Activated T-cell treated with anti-CD3 and anti-CD28 coated beads, Interleukin-2, amount 50 U/mL, for 4 hours (primary cell): ENCODE measurements around the gene CYP51A1. TPM values are rescaled to one million over a fixed set of nuclear protein-coding genes. Genes with fewer than 3 reads are reported as not detected.
"Not testable (repeated sequence)": the region's sequence is repeated elsewhere in the genome, so short reads cannot be mapped to it uniquely, and the experiment has no call there.

Experiments
- ATAC-seq, 2 donors: fragments of 200-7000 bp; cut with Tn5 transposase; one replicate each; pipeline ENCODE4 v1.10.0; 2021
- DNase-seq: peaks from one replicate; pipeline ENCODE4 v3.0.0-alpha.2; 2020
- H3K27me3 Mint-ChIP-seq: one replicate; pipeline ENCODE4 v1.8.0; 2021; ENCODE audit warnings: low read depth, mixed read lengths
- H3K36me3 Mint-ChIP-seq: one replicate; pipeline ENCODE4 v1.8.0; 2022; ENCODE audit warnings: mixed read lengths; ENCODE audit not compliant: insufficient read depth
- H3K4me1 Mint-ChIP-seq: one replicate; pipeline ENCODE4 v1.8.0; 2021; ENCODE audit warnings: low read depth, mixed read lengths
- H3K4me3 Mint-ChIP-seq: one replicate; pipeline ENCODE4 v1.8.0; 2021; ENCODE audit warnings: mild to moderate bottlenecking, moderate library complexity, mixed read lengths
- H3K9me3 Mint-ChIP-seq: one replicate; pipeline ENCODE4 v1.8.0; 2021; ENCODE audit warnings: mixed read lengths
- total RNA-seq, 3 donors: library from RNA; stranded (reverse); gene quantifications; one replicate each; pipeline ENCODE4 v1.2.1, GENCODE V29; 2021

The CYP51A1 gene
- 10 to 100 TPM; 42.2 to 44.8 (median 43.4) TPM for total RNA-seq

DNA sequence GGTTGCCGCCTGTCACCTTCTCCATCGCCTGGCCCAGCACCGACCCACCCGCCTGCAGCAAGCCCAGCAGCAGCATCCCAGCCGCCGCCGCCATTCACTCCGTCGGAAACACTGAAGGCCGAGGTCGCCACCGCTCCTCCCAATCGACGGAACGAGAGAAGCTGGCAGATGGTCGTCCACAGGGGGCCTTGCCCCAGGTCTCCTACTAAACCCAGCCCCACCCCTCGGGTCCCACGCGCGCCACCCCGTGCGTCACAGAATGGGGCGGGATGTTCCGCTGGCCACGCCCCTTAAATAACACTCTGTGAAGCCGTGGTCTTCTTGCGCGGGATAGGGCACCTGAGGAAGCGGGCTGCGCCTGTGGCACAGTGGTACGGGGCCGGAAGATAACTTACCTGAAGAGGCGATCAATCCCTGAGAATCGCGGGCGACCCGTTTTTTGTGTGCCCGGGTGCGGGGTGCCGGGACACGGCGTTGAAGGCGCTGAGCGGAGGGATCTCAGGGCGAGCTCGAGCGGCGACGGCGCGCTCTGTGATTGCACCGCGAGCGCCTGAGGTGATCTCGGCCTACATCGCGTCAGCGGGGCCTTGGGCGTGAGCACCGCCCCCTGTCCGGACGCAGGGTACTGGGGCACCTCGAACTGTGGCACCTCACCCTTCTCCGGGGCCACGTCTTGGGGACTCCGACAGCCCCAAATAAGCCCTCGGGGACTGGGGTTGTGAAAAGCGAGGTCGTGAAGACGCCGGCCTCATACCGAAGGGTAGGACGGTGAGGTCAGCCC lies at the start of gene CYP51A1:
Gene CYP51A1, minus strand, starts transcription at position 207 of the 781 bp plus-strand sequence. Its CDS starts 113 bp downstream, at position 94.
- Mint-ChIP-seq H3K4me3 (peak within 1 kb of the TSS; percentile 94), H3K27me3 (no peaks in the 10 kb centered on the region), H3K9me3 (no peaks in the 10 kb centered on the region), H3K36me3 (peaks cover 4% of the 10 kb centered on the region), H3K4me1 (peaks cover 20% of the 10 kb centered on the region)
- DNase-seq (peak; percentile 93), ATAC-seq (peak; percentile 90 to 91)

DNA sequence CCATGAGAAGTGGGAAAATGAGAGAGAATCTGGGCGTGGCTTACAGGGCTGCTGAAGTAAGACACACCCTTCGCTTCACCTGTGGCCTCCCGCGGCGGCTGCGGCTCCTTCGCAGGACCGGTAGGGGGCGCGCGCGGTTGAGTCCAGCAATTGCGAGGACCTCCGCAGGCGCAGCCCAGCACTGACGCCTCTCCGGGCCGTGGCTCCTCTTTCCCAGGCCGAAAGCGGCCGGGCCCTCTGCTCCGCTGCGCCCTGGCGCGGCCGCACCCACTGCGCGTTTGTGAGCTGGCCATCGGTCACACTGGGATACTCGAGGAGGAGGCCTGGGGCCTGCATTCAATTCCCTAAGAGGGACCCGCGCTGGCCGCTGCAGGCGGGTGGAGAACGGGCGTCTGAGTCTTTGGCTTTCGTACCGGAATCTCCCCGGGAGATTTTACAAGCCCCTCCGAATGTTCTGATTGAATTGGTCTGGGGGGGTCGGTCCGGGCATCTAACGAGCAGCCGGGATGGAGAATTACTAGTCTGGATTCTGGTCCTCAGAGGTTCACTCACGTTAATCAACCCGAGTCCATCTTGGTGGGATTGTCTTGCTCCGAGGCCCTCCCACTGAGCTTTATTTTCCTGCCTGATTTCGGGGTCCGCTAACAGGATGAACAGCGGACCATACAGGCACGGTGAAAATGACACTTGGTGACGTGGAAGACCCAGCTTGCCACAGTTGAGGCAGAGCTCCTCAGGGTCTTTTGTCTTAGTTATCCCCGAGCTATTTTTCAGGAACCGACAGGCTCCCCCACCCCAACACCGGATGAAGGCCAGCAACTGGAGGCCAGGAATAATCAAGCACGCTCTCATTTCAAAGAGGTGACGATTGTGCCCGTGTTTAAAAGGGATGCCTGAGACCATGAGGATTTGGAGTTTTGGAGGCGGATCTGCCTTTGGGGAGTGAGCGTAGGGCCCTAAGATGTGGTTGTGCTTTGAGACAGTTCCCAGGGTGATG lies 44.9 kb upstream of the CYP51A1 start, which contains the start of gene LRRD1:
Gene LRRD1, minus strand, starts transcription at position 215 of the 997 bp plus-strand sequence. CDS start 13,940 bp downstream, outside the sequence.
- Mint-ChIP-seq H3K9me3 (peaks cover 7% of the 10 kb centered on the region), H3K4me3 (peak within 1 kb of the TSS; percentile 75), H3K4me1 (peaks cover 7% of the 10 kb centered on the region), H3K36me3 (no peaks in the 10 kb centered on the region), H3K27me3 (peaks cover 16% of the 10 kb centered on the region)
- DNase-seq (peak; percentile 90), ATAC-seq (peak; percentile 99 to 100)

DNA sequence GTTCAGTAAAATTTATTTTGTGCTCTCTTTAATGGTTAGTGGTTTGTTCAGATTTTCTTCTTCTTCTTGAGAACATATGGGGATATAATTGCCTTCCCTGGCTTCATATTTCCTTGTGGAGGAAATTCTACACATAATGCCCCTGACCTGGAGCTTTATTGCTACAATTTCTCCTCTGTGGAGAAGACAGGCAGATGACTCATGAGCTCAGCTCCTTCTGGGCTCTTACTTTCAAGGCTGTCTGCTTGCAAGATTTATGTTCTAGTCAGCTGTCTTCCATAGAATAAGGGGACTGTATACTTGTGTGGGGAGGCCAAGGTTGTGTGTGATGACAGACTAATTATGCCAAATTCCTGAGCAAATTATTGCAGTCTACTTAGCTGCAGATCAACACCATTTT lies 43.1 kb upstream of the CYP51A1 start:
- H3K36me3 Mint-ChIP-seq = no peaks in the 10 kb centered on the region
- no peak overlapping the region for H3K4me3 Mint-ChIP-seq
- H3K4me1 Mint-ChIP-seq = peaks cover 7% of the 10 kb centered on the region
- ATAC-seq (no peak), DNase-seq (no peak)
- H3K9me3 Mint-ChIP-seq = peaks cover 4% of the 10 kb centered on the region
- H3K27me3 Mint-ChIP-seq = peaks cover 16% of the 10 kb centered on the region

- not testable (repeated sequence) for H3K9me3 Mint-ChIP-seq, ATAC-seq, DNase-seq, H3K4me1 Mint-ChIP-seq, H3K27me3 Mint-ChIP-seq, H3K4me3 Mint-ChIP-seq, H3K36me3 Mint-ChIP-seq
Observed at GRCh38 chr7:92169529-92169928, 35.3 kb upstream of the CYP51A1 start.

- H3K9me3 Mint-ChIP-seq = no peaks in the 10 kb centered on the region
- no peaks in the 10 kb centered on the region for H3K36me3 Mint-ChIP-seq
- peaks cover 17% of the 10 kb centered on the region for H3K27me3 Mint-ChIP-seq
- DNase-seq = no peak
- H3K4me1 Mint-ChIP-seq = no peaks in the 10 kb centered on the region
- H3K4me3 Mint-ChIP-seq = no peak overlapping the region
- no peak for ATAC-seq
Observed at GRCh38 chr7:92161271-92161670, 27.0 kb upstream of the CYP51A1 start.

DNA sequence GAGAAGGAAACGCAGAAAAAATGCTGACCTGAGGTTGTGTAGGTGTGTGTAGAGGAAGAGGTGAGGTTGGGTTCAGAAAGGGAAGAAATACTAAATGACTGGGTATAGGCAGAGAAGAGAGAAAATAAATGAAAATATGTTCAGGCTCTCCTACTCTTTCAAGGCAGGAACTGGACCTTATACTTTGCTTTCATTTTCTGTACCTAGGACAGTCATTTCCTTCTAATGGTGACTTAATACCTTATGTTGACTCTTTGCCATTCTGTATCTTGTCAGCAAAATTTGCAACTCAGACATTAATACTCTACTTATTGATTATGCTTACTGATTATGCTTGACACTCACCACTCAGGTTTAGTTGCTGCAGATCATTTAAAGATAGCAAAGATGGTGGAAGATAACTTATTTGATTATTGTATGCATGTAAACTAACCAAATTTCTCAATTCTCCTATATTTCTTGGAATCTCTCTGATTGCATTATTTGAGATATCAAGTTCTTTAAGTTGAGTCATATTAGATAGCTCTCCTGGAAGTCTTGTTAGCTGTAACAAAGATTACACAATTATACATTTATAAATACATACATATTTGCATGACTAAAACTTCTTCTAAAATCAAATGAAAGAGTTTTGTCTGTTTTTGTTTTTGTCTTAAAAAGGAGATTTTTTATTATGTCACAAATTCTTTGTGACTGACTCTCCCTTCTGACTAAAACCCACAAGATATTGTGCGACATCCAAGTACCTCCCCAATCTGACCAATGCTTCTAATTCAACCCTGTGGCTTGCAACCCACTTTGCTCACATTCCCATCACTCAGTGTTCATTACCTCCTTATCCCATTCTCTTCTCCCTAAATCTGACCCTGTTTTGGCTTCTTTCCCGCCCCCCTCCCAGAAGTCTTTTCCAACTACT lies 24.6 kb upstream of the CYP51A1 start:
- no peaks in the 10 kb centered on the region for H3K36me3 Mint-ChIP-seq
- H3K9me3 Mint-ChIP-seq = no peaks in the 10 kb centered on the region
- no peak for DNase-seq
- peaks cover 12% of the 10 kb centered on the region for H3K27me3 Mint-ChIP-seq
- ATAC-seq = no peak
- H3K4me1 Mint-ChIP-seq = no peaks in the 10 kb centered on the region
- no peak overlapping the region for H3K4me3 Mint-ChIP-seq

GRCh38 chr7:92156990-92157389 lies 22.7 kb upstream of the CYP51A1 start:
- H3K36me3 Mint-ChIP-seq = no peaks in the 10 kb centered on the region
- H3K27me3 Mint-ChIP-seq = peaks cover 7% of the 10 kb centered on the region
- H3K4me1 Mint-ChIP-seq = no peaks in the 10 kb centered on the region
- DNase-seq = no peak
- no peak overlapping the region for H3K4me3 Mint-ChIP-seq
- no peaks in the 10 kb centered on the region for H3K9me3 Mint-ChIP-seq
- no peak for ATAC-seq

- peaks cover 6% of the 10 kb centered on the region for H3K27me3 Mint-ChIP-seq
- DNase-seq (no peak), ATAC-seq (no peak)
- H3K4me3 Mint-ChIP-seq = no peak overlapping the region
- H3K9me3 Mint-ChIP-seq = no peaks in the 10 kb centered on the region
- no peaks in the 10 kb centered on the region for H3K4me1 Mint-ChIP-seq
- no peaks in the 10 kb centered on the region for H3K36me3 Mint-ChIP-seq
Observed at GRCh38 chr7:92155108-92155739, 20.9 kb upstream of the CYP51A1 start.

DNA sequence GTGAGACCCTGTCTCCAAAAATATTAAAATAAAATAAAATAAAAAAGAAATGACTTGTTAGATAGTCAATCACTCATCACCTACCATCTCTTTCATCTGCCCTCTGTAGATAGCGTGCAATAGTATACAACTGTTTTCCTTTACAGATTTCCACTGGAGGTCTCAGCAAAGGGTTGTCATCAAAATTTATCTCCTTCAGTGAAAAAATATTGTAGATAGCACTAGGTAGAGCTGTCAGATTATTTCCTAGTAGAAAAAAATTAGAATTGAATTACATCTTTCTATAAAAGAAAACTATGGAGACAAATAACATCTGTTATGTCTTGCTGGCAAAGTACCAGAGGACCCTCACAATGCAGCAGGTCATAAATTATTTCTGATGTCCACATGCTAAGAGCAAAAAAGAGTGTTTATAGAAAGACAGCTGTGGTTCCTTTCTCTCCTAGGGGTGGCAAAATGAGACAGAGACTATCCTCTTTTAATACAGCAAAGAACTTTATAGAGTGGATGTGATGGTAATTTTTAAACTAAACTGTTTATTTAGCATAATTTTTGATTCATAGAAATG lies 16.3 kb upstream of the CYP51A1 start:
- Mint-ChIP-seq H3K36me3 (no peaks in the 10 kb centered on the region), H3K4me1 (no peaks in the 10 kb centered on the region), H3K9me3 (no peaks in the 10 kb centered on the region), H3K27me3 (peaks cover 2% of the 10 kb centered on the region), H3K4me3 (no peak overlapping the region)
- DNase-seq (no peak), ATAC-seq (no peak)

- H3K27me3 Mint-ChIP-seq = peaks cover 2% of the 10 kb centered on the region
- no peaks in the 10 kb centered on the region for H3K9me3 Mint-ChIP-seq
- no peak overlapping the region for H3K4me3 Mint-ChIP-seq
- no peaks in the 10 kb centered on the region for H3K36me3 Mint-ChIP-seq
- no peaks in the 10 kb centered on the region for H3K4me1 Mint-ChIP-seq
- DNase-seq (no peak), ATAC-seq (no peak)
Observed at GRCh38 chr7:92149736-92150239, 15.5 kb upstream of the CYP51A1 start.

- H3K4me3 Mint-ChIP-seq, H3K27me3 Mint-ChIP-seq, DNase-seq, H3K4me1 Mint-ChIP-seq, H3K36me3 Mint-ChIP-seq, ATAC-seq, H3K9me3 Mint-ChIP-seq: not testable (repeated sequence)
Observed at GRCh38 chr7:92143192-92143880, 9.1 kb upstream of the CYP51A1 start.

- not testable (repeated sequence) for H3K4me1 Mint-ChIP-seq, ATAC-seq, H3K27me3 Mint-ChIP-seq, H3K9me3 Mint-ChIP-seq, H3K4me3 Mint-ChIP-seq, DNase-seq, H3K36me3 Mint-ChIP-seq
Observed at GRCh38 chr7:92142791-92143190, 8.5 kb upstream of the CYP51A1 start.
